KOPT-K1 (cell line): Measurements from ENCODE around the gene CCDC183.
A peak's percentile ranks its signal among the peaks of the same experiment; 100 is the strongest.
"Not testable (repeated sequence)": the region's sequence is repeated elsewhere in the genome, so short reads cannot be mapped to it uniquely, and the experiment has no call there.

Experiments
- H3K27ac ChIP-seq: fragments of 200-600 bp; sonication (generic); 2 replicates; pipeline ENCODE4 v1.5.1; 2016; ENCODE audit warnings: antibody characterized with exemption, mild to moderate bottlenecking, low read depth, low read length; ENCODE audit not compliant: poor library complexity, severe bottlenecking
- H3K36me3 ChIP-seq: fragments of 200-600 bp; sonication (generic); 2 replicates; pipeline ENCODE4 v1.5.1; 2017; ENCODE audit warnings: antibody characterized with exemption, mild to moderate bottlenecking, low read length, moderate library complexity; ENCODE audit not compliant: insufficient read depth
- H3K9me3 ChIP-seq: fragments of 200-600 bp; sonication (generic); 2 replicates; pipeline ENCODE4 v1.5.1; 2017; ENCODE audit warnings: antibody characterized with exemption, low read length, mild to moderate bottlenecking; ENCODE audit not compliant: insufficient read depth, poor library complexity, severe bottlenecking

The CCDC183 gene

DNA sequence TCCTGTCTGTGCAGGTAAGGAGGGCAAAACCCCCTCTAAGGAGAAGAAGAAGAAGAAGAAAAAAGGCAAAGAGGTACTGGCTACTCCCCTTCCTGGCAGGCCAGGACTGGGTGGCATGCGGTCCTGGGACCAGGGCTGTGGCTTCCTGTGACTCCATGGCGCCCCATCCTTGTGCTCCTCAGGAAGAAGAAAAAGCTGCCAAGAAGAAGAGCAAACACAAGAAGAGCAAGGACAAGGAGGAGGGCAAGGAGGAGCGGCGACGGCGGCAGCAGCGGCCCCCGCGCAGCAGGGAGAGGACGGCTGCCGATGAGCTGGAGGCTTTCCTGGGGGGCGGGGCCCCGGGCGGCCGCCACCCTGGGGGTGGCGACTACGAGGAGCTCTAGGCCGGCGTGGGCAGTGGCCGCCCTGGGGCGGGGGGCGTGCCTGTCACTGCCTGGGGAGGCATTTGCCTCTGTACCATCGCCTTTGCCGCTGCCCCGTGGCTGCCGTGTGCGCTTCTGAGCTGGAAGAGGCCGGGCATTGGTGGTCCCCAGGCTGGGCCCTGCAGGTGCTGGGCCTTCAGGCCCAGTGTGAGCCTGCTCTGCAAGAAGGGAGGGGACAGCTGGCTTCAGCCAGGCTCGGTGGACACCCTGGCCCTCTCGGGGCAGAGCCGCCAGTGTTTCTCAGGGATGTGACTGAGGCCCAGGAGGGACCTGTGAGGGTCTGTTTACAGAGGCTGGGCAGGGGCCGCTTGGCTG is 44.2 kb downstream of the CCDC183 start:
- no peaks in the 10 kb centered on the region for H3K9me3 ChIP-seq
- H3K36me3 ChIP-seq = peaks cover 25% of the 10 kb centered on the region
- H3K27ac ChIP-seq = no peak overlapping the region

DNA sequence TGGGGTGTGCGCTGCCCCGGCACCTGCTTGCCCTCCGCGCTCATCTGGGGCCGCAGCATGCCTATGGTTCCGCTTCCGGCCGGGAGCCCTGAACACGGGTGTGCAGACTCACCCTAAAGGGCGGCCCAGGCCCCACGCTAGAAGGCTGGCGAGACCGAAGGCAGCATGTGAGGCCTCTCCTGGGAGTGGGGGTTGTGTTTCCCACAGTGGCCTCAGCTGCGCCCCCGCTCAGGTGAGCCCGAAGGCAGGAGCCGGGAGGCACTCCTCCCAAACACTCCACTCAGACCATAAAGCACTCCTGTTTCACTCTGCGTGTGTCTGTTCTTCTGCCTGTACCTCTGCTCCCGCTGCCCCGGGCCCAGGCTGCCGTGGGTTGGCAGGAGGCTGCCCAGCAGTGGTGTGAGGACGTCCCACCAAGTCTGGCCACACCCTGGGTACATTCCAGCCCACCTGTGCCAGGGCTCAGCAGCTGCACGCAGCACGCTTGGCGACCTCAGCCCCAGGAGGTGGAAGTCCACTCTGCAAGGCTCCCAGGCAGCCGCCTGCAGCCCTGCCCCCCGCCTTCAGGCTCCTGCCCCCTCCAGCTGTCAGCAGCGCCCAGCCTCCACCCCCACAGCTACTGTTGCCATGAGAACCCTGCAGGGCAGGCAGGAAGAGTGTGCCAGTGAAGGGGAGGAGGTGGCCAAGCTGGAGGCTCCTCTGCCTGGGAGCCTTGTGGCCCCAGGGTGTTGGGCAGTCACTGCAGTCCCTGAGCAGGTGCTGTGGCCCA is 44.9 kb downstream of the CCDC183 start:
- Histone ChIP-seq H3K9me3 (no peaks in the 10 kb centered on the region), H3K36me3 (peaks cover 25% of the 10 kb centered on the region), H3K27ac (no peak overlapping the region)

DNA sequence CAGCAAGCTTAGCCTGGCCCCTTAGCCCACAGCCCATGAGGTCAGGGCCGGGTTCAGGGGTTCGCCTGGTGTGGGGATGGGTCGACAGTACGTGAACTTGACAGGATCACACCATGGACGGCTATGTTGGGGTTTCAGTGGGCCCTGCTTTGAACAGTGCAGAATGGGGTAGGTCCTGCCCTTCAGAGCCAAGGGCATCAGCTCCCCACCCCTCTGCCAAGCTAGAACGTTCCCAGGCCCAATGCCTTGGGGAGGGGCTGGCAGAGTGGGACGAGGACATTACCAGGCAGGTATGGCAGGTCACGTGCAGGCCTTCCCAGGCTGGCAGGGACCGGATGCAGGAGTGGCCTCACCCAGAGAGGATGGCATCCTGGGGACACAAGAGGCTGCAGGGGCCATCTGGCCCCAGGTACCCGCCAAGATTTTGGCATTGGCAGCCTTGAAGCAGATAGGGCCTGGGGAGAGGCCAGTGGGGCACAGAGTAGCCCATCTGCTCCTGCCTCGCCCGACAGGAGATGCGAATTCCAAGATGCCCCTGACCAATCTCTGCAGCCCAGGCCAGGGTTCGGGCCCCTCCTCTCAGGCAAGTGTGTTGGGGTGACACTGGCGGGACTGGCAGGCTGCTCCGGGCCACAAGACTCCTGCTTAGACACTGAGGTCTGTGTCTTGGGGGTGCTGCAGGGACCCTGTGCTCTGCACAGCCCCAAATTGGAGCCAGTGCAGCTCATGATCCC is 45.7 kb downstream of the CCDC183 start:
- not testable (repeated sequence) for H3K9me3 ChIP-seq, H3K27ac ChIP-seq
- H3K36me3 ChIP-seq = peaks cover 25% of the 10 kb centered on the region

DNA sequence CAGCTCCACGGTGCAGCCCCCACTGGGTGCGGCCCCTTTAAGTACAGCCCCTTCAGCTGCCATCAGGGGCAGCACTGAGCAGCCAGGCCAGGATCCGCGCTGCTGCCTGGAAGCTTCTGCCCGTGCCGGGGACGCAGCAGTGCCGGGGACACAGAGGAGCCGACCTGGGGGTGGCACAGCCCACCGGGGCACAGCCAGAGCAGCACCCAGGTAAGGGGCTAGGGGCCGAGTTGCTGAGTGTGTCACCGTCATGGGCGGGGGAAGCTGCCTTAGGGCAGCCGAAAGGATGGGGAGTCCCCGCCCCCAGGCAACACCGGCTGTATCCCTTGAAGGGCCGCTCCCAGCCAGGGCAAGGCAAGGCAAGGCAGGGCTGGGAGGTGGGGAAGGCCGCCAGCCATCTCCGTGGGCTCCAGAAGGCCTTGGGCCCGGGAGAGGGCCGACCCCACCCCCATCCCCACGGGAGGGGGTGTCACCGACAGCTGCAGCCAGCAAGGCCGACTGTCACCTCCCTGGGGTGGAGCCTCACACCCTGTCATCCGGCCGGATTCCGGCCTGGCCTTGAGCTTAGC is 46.3 kb downstream of the CCDC183 start, which contains the start of gene AJM1:
AJM1 (plus strand) TSS at position 99 of the 569 bp plus-strand sequence. CDS start 1,937 bp downstream, outside the sequence.
- not testable (repeated sequence) for H3K9me3 ChIP-seq, H3K27ac ChIP-seq
- H3K36me3 ChIP-seq = peaks cover 25% of the 10 kb centered on the region

DNA sequence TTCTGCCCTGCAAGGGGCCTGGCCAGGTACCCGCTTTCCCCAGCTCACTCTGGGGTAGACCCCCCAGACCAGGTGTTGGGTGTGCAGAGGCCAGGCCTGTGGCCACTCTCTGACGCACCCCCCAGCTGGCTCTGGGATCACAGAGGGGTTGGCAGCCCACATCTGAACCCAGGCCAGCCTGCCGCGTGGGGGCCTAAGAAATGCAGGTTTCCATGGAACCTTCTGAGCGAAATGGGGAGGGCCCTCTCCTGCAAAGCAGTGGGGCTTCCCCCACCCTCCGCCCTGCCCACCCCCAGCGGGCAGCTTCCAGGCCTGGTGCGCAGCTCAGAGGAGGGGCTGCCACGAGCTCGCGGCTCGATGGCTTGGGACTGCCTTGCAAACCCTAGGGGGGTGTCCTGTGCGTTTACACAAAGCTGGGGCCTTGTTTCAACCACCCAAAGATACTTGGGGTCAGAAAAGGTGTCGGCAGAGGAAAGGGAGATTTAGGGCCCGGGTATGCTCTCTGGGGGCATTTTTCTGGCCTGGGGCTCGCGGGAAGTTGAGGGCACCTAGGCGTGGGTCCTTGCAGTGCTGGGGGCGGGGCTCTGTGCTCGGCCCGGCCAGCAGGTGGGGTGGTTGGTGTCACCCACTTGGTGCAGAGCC is 47.1 kb downstream of the CCDC183 start:
- peaks cover 25% of the 10 kb centered on the region for H3K36me3 ChIP-seq
- not testable (repeated sequence) for H3K9me3 ChIP-seq, H3K27ac ChIP-seq

DNA sequence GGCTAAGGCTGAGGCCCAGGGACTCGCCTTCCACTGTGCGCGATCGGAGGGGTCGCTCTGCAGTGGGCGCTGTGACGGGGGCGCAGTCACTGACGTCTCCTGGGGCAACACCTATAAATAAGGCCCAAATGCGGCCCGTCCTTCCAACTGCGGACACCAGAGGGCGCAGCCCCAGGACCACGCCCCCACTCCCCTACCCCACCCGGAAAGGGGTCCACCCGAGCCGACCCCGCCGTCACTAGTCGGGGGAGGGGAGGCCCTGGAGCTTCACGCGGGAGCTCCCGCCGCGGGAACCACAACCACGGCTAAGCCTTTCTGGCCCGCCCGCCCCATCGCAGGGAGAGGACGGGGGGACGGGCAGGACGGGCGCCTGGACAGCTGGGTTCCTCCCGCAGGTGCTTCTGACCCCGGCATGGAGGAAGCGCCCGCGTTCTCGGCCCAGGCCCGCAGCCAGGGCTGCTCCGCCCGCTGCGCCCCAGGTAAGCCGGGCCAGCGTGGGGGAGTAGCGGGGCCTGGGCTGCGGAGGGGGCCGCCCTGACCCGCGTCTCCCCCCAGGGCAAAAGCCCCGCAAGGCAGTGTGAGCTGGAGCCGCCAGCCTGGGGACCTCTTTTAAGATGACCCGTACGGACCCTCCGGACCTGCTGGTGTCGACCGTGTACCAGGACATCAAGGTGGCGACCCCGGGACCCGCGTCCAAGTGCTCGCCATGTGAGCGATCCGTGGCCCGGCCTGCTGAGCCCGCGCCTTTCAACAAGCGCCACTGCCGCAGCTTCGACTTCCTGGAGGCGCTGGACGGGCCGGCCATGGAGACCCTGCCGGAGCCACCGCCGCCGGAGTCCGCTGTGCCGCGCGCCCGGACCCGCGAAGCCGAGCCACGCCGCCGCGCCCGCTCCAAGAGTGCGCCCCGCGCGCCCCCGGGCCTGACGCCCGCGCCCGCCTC is 47.9 kb downstream of the CCDC183 start:
- not testable (repeated sequence) for H3K9me3 ChIP-seq, H3K27ac ChIP-seq

DNA sequence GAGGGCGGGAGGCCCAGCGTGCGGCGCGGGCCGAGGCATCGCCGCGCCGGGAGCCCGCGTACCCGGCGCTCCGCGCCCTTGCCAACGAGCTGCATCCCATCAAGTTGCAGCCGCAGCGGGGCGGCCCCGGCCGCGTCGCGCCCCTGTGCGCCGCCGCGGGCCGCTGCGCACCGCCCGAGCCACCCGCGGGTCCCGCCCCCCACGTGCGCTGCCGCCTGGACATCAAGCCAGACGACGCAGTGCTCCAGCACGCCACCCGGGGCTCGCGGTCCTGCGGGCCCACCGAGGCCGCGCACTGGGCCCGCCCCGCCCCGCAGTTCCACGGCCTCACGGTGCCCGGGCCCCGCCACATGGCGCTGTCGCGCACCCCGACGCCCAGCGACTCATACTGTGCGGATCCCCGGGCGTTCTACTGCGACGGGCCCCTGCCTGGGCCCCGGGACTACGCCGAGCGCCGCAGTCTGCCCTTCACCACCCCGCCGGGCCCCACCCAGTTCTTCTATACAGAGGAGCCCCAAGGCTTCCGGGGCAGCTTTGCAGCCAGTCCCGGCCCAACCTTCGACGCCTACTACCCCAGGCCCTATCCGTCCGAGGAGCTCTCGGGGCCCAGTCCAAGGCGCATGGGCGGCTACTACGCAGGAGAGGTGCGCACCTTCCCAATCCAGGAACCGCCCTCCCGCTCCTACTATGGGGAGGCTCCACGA is 48.8 kb downstream of the CCDC183 start:
- Histone ChIP-seq H3K27ac (no peak overlapping the region), H3K9me3 (no peaks in the 10 kb centered on the region), H3K36me3 (peaks cover 10% of the 10 kb centered on the region)

More for the DNA sequence above, 47.9 kb downstream of the CCDC183 start:
- peaks cover 19% of the 10 kb centered on the region for H3K36me3 ChIP-seq

DNA sequence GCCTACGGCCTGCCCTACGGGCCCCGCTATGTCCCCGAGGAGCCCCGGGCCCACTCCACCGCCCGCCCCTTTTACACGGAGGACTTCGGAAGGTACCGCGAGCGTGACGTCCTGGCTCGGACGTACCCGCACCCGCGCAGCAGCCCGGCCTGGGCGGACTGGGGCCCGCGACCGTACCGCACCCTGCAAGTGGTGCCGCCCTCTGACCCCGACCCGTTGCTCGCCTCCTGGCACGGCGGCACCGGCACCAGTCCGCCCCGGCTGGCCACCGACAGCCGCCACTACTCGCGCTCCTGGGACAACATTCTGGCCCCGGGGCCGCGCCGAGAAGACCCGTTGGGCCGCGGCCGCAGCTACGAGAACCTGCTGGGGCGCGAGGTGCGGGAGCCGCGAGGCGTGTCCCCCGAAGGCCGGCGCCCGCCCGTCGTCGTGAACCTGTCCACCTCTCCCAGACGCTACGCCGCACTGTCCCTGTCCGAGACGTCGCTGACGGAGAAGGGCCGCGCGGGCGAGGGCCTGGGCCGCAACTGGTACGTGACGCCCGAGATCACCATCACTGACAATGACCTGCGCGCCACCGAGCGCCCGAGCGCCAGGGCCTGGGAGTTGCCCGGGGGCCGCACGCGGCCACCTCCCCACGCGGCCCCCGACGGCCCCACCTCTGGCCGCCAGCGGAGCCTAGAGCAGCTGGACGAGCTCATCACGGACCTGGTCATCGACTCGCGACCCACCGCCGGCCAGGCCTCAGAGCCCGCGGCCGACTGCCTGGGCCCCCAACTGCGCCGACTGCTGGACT is 49.5 kb downstream of the CCDC183 start:
- H3K27ac ChIP-seq = no peak overlapping the region
- peaks cover 3% of the 10 kb centered on the region; the same call in 1 of the 2 replicates for H3K36me3 ChIP-seq
- no peaks in the 10 kb centered on the region for H3K9me3 ChIP-seq

DNA sequence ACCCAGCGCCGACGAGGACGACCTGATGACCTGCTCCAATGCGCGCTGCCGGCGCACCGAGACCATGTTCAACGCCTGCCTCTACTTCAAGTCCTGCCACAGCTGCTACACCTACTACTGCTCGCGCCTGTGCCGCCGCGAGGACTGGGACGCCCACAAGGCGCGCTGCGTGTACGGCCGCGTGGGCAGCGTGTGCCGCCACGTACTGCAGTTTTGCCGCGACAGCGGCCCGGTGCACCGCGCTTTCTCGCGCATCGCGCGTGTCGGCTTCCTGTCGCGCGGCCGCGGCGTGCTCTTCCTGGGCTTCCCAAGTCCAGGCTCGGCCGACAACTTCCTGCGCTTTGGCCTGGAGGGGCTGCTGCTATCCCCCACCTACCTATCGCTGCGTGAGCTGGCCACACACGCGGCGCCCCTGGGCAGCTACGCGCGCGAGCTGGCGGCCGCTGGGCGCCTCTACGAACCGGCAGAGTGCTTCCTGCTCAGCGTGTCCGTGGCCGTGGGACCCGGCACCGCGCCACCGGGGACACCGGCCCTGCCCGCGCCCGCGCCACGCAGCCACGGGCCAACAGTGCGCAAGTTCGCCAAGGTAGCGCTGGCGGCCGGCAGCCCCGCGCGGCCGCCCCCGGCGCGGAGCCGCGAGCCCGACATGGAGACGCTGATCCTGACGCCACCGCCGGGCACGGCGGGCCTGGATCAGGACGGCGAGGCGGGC is 50.4 kb downstream of the CCDC183 start:
- Histone ChIP-seq H3K9me3 (no peaks in the 10 kb centered on the region), H3K27ac (no peak overlapping the region), H3K36me3 (no peaks in the 10 kb centered on the region)

DNA sequence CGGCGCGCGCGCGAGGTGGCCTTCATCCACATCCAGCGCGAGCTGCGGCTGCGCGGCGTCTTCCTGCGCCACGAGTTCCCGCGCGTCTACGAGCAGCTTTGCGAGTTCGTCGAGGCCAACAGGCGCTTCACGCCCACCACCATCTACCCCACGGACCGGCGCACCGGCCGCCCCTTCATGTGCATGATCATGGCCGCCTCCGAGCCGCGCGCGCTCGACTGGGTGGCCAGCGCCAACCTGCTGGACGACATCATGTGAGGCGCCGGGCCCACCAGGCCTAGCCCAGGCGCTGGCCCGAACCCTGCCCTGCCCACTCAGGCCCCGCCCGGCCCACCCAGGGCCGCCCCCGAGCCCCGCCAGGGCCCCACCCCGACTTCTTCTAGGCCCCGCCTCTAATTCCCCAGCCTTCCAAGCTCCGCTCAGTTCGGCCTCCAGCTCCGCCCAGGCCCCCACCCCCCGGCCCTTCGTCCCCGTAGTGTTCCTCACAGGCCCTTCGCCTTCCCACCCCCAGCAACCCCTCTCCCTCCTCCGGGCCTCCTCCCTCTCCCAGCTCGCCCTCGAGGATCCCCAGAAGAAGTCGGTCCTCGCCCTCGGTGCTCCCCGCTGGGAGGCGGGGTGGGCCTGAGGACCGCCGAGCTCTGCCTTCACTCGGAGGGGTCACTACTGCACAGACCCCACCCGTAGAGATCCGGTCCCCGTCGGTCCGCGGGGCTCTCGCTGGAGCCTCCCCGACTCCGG is 51.1 kb downstream of the CCDC183 start:
- Histone ChIP-seq H3K36me3 (no peaks in the 10 kb centered on the region), H3K27ac (no peak overlapping the region), H3K9me3 (no peaks in the 10 kb centered on the region)

DNA sequence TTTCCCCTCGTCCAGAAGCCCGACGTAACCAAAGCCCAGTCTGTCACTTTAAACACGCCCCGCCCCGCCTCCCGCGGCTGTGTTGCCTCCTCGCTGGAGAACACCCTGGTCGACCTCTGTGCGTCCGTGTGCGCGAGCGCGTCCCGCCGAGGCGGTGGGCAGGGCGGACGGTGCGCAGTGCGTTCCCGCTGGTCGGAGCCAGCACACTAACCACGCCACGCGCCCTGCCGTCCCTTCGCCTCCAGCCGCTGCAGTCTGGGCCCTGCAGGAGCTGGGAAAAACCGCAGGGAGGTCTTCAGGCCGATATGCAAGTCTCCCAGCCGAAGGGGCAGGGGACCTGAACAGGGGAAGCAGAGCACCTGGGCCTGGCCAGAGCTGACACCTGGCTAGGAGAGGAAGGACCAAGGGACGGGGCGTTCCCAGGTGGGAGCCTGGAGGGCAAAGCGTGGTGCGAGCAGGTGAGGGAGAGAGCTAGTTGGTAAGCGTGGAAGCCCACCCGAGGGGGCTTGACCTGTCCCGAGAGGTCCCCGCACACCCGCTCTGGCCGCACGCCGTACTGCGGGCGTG is 51.8 kb downstream of the CCDC183 start:
- Histone ChIP-seq H3K27ac (peak overlapping the region; percentile 34), H3K36me3 (no peaks in the 10 kb centered on the region), H3K9me3 (no peaks in the 10 kb centered on the region)
